ENCODE data around the gene VCL.

DNA sequence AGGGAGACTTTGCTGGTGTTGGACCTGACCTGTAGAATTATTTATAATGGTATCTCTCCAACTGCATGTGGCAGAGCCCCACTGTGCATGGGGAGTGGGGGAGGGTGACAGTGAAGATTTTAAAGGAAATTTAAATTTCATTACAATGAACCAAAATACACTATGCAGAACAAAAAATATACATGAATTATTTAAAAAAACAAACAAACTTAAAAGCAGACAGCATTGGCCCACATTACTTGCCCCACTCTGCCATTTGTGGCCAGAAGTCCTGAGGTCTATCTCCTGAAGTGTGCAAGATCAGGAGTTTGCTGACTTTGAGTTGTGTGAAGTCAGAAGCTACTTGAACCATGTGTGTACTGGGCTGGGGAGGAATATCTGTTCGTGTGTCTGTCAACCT, 112.2 kb downstream of the VCL start:
- TF ChIP-seq, protein P1, sequence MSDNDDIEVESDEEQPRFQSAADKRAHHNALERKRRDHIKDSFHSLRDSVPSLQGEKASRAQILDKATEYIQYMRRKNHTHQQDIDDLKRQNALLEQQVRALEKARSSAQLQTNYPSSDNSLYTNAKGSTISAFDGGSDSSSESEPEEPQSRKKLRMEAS (IDR thresholded peaks at IDR 0.05): no peak
- TF ChIP-seq POLR2A (IDR thresholded peaks at IDR 0.05; ENCODE audit: borderline replicate concordance, extremely low read depth, insufficient read depth, insufficient read length): no peak
- TF ChIP-seq SRF (IDR thresholded peaks at IDR 0.05; ENCODE audit: low read depth): no peak
- TF ChIP-seq, protein P2, sequence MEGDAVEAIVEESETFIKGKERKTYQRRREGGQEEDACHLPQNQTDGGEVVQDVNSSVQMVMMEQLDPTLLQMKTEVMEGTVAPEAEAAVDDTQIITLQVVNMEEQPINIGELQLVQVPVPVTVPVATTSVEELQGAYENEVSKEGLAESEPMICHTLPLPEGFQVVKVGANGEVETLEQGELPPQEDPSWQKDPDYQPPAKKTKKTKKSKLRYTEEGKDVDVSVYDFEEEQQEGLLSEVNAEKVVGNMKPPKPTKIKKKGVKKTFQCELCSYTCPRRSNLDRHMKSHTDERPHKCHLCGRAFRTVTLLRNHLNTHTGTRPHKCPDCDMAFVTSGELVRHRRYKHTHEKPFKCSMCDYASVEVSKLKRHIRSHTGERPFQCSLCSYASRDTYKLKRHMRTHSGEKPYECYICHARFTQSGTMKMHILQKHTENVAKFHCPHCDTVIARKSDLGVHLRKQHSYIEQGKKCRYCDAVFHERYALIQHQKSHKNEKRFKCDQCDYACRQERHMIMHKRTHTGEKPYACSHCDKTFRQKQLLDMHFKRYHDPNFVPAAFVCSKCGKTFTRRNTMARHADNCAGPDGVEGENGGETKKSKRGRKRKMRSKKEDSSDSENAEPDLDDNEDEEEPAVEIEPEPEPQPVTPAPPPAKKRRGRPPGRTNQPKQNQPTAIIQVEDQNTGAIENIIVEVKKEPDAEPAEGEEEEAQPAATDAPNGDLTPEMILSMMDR (IDR thresholded peaks at IDR 0.05 in 2 of 3, conservative IDR thresholded peaks at IDR 0.05 in 1 of 3; ENCODE audit: borderline replicate concordance in 1 of 3, insufficient read depth in 1 of 3, low read depth in 2 of 3, low read length in 2 of 3): no peak
- TF ChIP-seq CEBPB (IDR thresholded peaks at IDR 0.05; ENCODE audit: low read depth): no peak
- TF ChIP-seq ZNF274 (IDR thresholded peaks at IDR 0.05; ENCODE audit: low read depth, low read length): no peak
- TF ChIP-seq RAD21 (IDR thresholded peaks at IDR 0.05; ENCODE audit: low read depth): no peak

Data from HCT116 (cell line).